Measurements from ENCODE around the gene GBGT1.

GRCh38 chr9:133151041-133151440 lies 12.7 kb downstream of the GBGT1 start:
- TF ChIP-seq CTCF (IDR thresholded peaks at IDR 0.05) (no peak), POLR2A (IDR thresholded peaks at IDR 0.05) (no peak)
